Left ventricle myocardium inferior (tissue), 1 donor: Measurements from ENCODE around the gene TMEM163. TPM values are rescaled to one million over a fixed set of nuclear protein-coding genes. Genes with fewer than 3 reads are reported as not detected.

Source experiments
- DNase-seq: peaks from one replicate; pipeline ENCODE4 v3.0.0-alpha.2; 2020
- H3K27ac ChIP-seq: fragments of 200-600 bp; replicated peaks from 2 replicates; pipeline ENCODE4 v1.8.0; 2021
- H3K27me3 ChIP-seq: fragments of 200-600 bp; 2 replicates; pipeline ENCODE4 v1.8.0; 2021; ENCODE audit warnings: low read depth
- H3K36me3 ChIP-seq: fragments of 200-600 bp; 2 replicates; pipeline ENCODE4 v1.8.0; 2021
- H3K4me1 ChIP-seq: fragments of 200-600 bp; 2 replicates; pipeline ENCODE4 v1.8.0; 2021
- H3K4me3 ChIP-seq: fragments of 200-600 bp; 2 replicates; pipeline ENCODE4 v1.8.0; 2021; ENCODE audit warnings: mild to moderate bottlenecking, moderate library complexity
- H3K9me3 ChIP-seq: fragments of 200-600 bp; replicated peaks from 2 replicates; pipeline ENCODE4 v1.8.0; 2021
- intact Hi-C: fragments of 100-400 bp; cut with micrococcal nuclease; formaldehyde crosslinking; loops from one replicate; pipeline ENCODE4 v1.11.0; 2022
- total RNA-seq: library from RNA; stranded (reverse); fragmentation: NEBNext Ultra II Directional; extraction: Animal tissue kit (Norgen Biotek cat#: 25700); gene quantifications from one replicate; pipeline ENCODE4 v1.2.1, GENCODE V29; 2021
- TF ChIP-seq, protein P1 (sequence below): fragments of 200-600 bp; IDR thresholded peaks from 2 replicates; pipeline ENCODE4 v1.8.0; 2021; ENCODE audit warnings: antibody characterized with exemption, mild to moderate bottlenecking, borderline replicate concordance
- donor health status: DM: no; HTN: yes; CAD: no; lungs with severe emphysema.

Gene TMEM163
- total RNA-seq, 1 donor from 2014 or later, result 0.22 TPM

DNA sequence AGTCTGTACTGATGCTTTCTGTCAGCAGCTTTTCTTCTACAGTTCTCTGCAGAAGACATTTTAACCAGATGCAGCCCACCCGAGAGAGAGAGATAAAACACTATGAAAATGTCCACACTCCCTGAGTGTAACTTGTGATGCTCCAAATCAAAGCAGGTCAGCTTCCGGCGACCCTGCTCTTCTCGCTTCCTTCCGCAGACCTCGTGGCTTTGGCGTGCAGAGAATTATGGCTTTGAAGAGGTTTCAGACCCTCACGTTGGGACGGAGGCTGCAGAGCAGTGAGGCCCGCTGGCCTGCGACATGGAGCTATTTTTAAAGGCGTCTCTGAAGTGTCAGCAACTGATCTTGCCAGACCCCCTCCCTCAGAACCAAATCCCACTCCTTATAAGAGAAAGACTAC is 41.8 kb downstream of the TMEM163 start:
- H3K4me1 ChIP-seq, result peaks cover 21% of the 10 kb centered on the region
- no peak overlapping the region for H3K27ac ChIP-seq
- H3K4me3 ChIP-seq, result no peak overlapping the region
- intact Hi-C loops, result no loop called here
- TF ChIP-seq, protein P1, sequence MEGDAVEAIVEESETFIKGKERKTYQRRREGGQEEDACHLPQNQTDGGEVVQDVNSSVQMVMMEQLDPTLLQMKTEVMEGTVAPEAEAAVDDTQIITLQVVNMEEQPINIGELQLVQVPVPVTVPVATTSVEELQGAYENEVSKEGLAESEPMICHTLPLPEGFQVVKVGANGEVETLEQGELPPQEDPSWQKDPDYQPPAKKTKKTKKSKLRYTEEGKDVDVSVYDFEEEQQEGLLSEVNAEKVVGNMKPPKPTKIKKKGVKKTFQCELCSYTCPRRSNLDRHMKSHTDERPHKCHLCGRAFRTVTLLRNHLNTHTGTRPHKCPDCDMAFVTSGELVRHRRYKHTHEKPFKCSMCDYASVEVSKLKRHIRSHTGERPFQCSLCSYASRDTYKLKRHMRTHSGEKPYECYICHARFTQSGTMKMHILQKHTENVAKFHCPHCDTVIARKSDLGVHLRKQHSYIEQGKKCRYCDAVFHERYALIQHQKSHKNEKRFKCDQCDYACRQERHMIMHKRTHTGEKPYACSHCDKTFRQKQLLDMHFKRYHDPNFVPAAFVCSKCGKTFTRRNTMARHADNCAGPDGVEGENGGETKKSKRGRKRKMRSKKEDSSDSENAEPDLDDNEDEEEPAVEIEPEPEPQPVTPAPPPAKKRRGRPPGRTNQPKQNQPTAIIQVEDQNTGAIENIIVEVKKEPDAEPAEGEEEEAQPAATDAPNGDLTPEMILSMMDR, result no peak
- DNase-seq, result no peak
- peaks cover 8% of the 10 kb centered on the region for H3K27me3 ChIP-seq
- peaks cover 6% of the 10 kb centered on the region for H3K9me3 ChIP-seq
- H3K36me3 ChIP-seq, result no peaks in the 10 kb centered on the region

GRCh38 chr2:134675314-134675713 is 43.5 kb downstream of the TMEM163 start:
- Histone ChIP-seq H3K27ac (no peak overlapping the region), H3K4me3 (no peak overlapping the region), H3K36me3 (no peaks in the 10 kb centered on the region), H3K4me1 (peaks cover 24% of the 10 kb centered on the region), H3K27me3 (no peaks in the 10 kb centered on the region), H3K9me3 (peaks cover 6% of the 10 kb centered on the region)
- TF ChIP-seq, protein P1, result no peak
- DNase-seq, result no peak
- intact Hi-C loops, result no loop called here

DNA sequence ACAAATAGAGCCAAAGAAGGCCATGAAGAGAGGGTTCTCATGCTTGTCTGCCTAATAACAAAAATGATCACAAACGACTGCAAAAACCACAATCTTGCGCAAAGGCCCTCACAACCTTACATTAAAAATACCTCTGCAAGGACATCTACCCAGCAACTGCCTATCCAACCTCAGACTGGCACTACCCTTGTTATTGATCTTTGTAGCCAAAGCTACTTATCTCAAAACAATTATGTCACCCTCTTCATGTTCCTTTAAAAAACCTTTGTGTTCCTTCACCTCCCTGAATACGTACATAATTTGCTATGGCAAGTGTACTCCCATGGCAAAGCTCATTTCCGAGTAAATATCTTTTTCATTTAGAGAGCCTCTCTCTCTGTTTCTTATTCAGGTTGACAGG is 44.1 kb downstream of the TMEM163 start:
- H3K27ac ChIP-seq, result no peak overlapping the region
- peaks cover 6% of the 10 kb centered on the region for H3K9me3 ChIP-seq
- intact Hi-C loops, result no loop called here
- no peaks in the 10 kb centered on the region for H3K27me3 ChIP-seq
- TF ChIP-seq, protein P1, result no peak
- no peaks in the 10 kb centered on the region for H3K36me3 ChIP-seq
- DNase-seq, result no peak
- peaks cover 24% of the 10 kb centered on the region for H3K4me1 ChIP-seq
- H3K4me3 ChIP-seq, result no peak overlapping the region

DNA sequence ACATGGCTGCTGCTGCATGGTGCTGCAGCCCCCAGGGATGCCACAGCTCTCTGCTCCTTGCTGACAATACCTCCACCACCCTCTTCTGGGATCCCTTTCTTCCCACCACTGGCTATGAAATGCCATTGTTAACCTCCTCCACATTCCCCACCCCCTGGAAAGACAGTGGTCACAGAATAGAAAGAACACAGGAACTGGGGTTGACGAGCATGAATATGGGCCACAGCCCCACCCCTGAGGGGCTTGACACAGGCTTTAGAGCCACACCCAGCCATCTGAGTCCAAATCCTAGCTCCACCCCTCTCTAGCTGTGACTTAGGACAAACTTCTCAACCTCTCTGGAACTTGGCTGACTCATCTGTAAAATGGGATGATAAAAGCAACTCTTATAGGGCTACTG is 47.3 kb downstream of the TMEM163 start:
- Histone ChIP-seq H3K4me3 (no peak overlapping the region), H3K27ac (no peak overlapping the region), H3K4me1 (peaks cover 3% of the 10 kb centered on the region), H3K9me3 (peaks cover 6% of the 10 kb centered on the region), H3K36me3 (no peaks in the 10 kb centered on the region), H3K27me3 (peaks cover 8% of the 10 kb centered on the region)
- DNase-seq, result no peak
- TF ChIP-seq, protein P1, result no peak
- intact Hi-C loops, result no loop called here

DNA sequence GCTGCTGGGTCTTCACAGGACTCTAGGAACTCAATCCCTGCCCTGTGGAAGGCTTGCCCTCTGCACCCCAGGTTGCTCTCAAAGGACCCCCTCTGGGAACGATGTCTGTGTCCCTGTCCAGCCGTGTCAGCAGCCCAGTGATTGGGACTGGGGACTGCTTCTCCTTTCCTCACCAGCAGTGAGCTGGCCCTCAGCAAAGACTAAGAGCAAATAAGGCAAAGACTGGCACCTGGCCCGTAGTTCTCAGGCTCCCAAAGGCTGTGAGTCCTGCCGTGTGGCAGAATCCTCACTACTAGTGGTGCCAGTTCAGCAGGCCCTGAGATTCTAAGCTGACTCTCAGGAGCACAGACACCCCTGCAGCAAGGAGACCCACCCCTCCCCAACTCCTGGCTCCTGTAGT is 47.8 kb downstream of the TMEM163 start:
- H3K27ac ChIP-seq, result no peak overlapping the region

More for the DNA sequence above, 47.8 kb downstream of the TMEM163 start:
- no peak overlapping the region for H3K4me3 ChIP-seq
- H3K27me3 ChIP-seq, result peaks cover 13% of the 10 kb centered on the region
- TF ChIP-seq, protein P1, result no peak
- peaks cover 6% of the 10 kb centered on the region for H3K9me3 ChIP-seq
- DNase-seq, result peak; percentile 40
- intact Hi-C loops, result no loop called here
- peaks cover 3% of the 10 kb centered on the region for H3K4me1 ChIP-seq
- no peaks in the 10 kb centered on the region for H3K36me3 ChIP-seq
